Astrocyte (in vitro differentiated cells and primary cell): ENCODE results near the gene MAVS. TPM values are rescaled to one million over a fixed set of nuclear protein-coding genes. Genes with fewer than 3 reads are reported as not detected.

ENCODE experiments used
- DNase-seq: peaks from one replicate; pipeline ENCODE4 v3.0.0-alpha.2; 2010; ENCODE audit warnings: low read depth
- FAIRE-seq: peaks from 2 replicates; lab custom pipeline; 2011; peaks lifted over from hg19 to GRCh38; lab: Jason Lieb, UNC
- H2AFZ ChIP-seq: 2 replicates; pipeline ENCODE4 v1.6.0; 2012; ENCODE audit warnings: low read depth, low read length, inconsistent platforms
- H3K27ac ChIP-seq: 2 replicates; pipeline ENCODE4 v1.5.1; 2011; ENCODE audit warnings: low read depth, low read length, inconsistent platforms
- H3K27me3 ChIP-seq: 2 replicates; pipeline ENCODE4 v1.6.0; 2011; ENCODE audit warnings: low read length, inconsistent platforms; ENCODE audit not compliant: insufficient read depth
- H3K36me3 ChIP-seq: 2 replicates; pipeline ENCODE4 v1.5.1; 2011; ENCODE audit warnings: low read length, inconsistent platforms; ENCODE audit not compliant: insufficient read depth
- H3K4me1 ChIP-seq: 2 replicates; pipeline ENCODE4 v1.5.1; 2011; ENCODE audit warnings: low read length, inconsistent platforms; ENCODE audit not compliant: insufficient read depth
- H3K4me2 ChIP-seq: 2 replicates; pipeline ENCODE4 v1.6.0; 2012; ENCODE audit warnings: low read length, inconsistent platforms
- H3K4me3 ChIP-seq: 2 replicates; pipeline ENCODE4 v1.5.1; 2011; ENCODE audit warnings: low read depth, mild to moderate bottlenecking, low read length, inconsistent platforms; ENCODE audit not compliant: insufficient read depth
- H3K79me2 ChIP-seq: 2 replicates; pipeline ENCODE4 v1.6.0; 2012; ENCODE audit warnings: mild to moderate bottlenecking, low read length, inconsistent platforms; ENCODE audit not compliant: insufficient read depth
- H3K9ac ChIP-seq: 2 replicates; pipeline ENCODE4 v1.6.0; 2012; ENCODE audit warnings: mild to moderate bottlenecking, low read length, inconsistent platforms
- H3K9me3 ChIP-seq: 2 replicates; pipeline ENCODE4 v1.5.1; 2012; ENCODE audit warnings: low read depth, mild to moderate bottlenecking, low read length, inconsistent platforms; ENCODE audit not compliant: insufficient read depth
- H4K20me1 ChIP-seq: 2 replicates; pipeline ENCODE4 v1.6.0; 2012; ENCODE audit warnings: low read length, inconsistent platforms; ENCODE audit not compliant: insufficient read depth
- H3K27ac Mint-ChIP-seq: one replicate; pipeline ENCODE4 v1.8.0; 2021; ENCODE audit warnings: mild to moderate bottlenecking, mixed read lengths; ENCODE audit not compliant: unreplicated experiment
- H3K27me3 Mint-ChIP-seq: one replicate; pipeline ENCODE4 v1.8.0; 2021; ENCODE audit warnings: low read depth, mixed read lengths; ENCODE audit not compliant: unreplicated experiment
- H3K36me3 Mint-ChIP-seq: one replicate; pipeline ENCODE4 v1.8.0; 2021; ENCODE audit warnings: low read depth, mixed read lengths; ENCODE audit not compliant: unreplicated experiment
- H3K4me1 Mint-ChIP-seq: one replicate; pipeline ENCODE4 v1.8.0; 2021; ENCODE audit warnings: low read depth, mixed read lengths; ENCODE audit not compliant: unreplicated experiment
- H3K4me3 Mint-ChIP-seq: one replicate; pipeline ENCODE4 v1.8.0; 2021; ENCODE audit warnings: mild to moderate bottlenecking, moderate library complexity, mixed read lengths; ENCODE audit not compliant: unreplicated experiment
- H3K9me3 Mint-ChIP-seq: one replicate; pipeline ENCODE4 v1.8.0; 2021; ENCODE audit warnings: mild to moderate bottlenecking, mixed read lengths; ENCODE audit not compliant: unreplicated experiment
- CTCF ChIP-seq: IDR thresholded peaks from 2 replicates; pipeline ENCODE4 v1.5.1; 2011; ENCODE audit warnings: low read depth, mild to moderate bottlenecking, inconsistent platforms, low read length, moderate library complexity; ENCODE audit not compliant: insufficient read depth
- EZH2 ChIP-seq: IDR thresholded peaks from 2 replicates; pipeline ENCODE4 v1.6.1; 2012; ENCODE audit warnings: mild to moderate bottlenecking, low read length, inconsistent platforms; ENCODE audit not compliant: insufficient read depth
- total RNA-seq: library from RNA; stranded (reverse); gene quantifications from 2 replicates; pipeline ENCODE4 v1.2.1, GENCODE V29; 2021

Gene MAVS
- total RNA-seq, 1 donor from 2014 or later, result 42.1 TPM

- Histone ChIP-seq H3K9ac (no peak overlapping the region), H3K79me2 (no peaks in the 10 kb centered on the region), H4K20me1 (peaks cover 29% of the 10 kb centered on the region), H3K4me2 (no peak overlapping the region), H3K4me3 (no peak overlapping the region), H3K36me3 (peaks cover 13% of the 10 kb centered on the region), H3K27ac (no peak overlapping the region), H3K4me1 (no peaks in the 10 kb centered on the region), H3K9me3 (no peaks in the 10 kb centered on the region), H2AFZ (no peak overlapping the region), H3K27me3 (no peaks in the 10 kb centered on the region)
- H3K9me3 Mint-ChIP-seq, result no peaks in the 10 kb centered on the region
- no peak overlapping the region for H3K27ac Mint-ChIP-seq
- DNase-seq (no peak), FAIRE-seq (no peak)
- no peaks in the 10 kb centered on the region for H3K27me3 Mint-ChIP-seq
- H3K4me3 Mint-ChIP-seq, result no peak overlapping the region
- H3K4me1 Mint-ChIP-seq, result peaks cover 9% of the 10 kb centered on the region
- peaks cover 33% of the 10 kb centered on the region for H3K36me3 Mint-ChIP-seq
- TF ChIP-seq EZH2, result no peak
- TF ChIP-seq CTCF, result no peak
These were observed 25.1 kb downstream of the MAVS start for GRCh38 chr20:3871550-3872265.

GRCh38 chr20:3873507-3873906, 26.9 kb downstream of the MAVS start:
- peaks cover 30% of the 10 kb centered on the region for H4K20me1 ChIP-seq

More at GRCh38 chr20:3873507-3873906, 26.9 kb downstream of the MAVS start:
- H3K9me3 Mint-ChIP-seq, result no peaks in the 10 kb centered on the region
- Histone ChIP-seq H3K9ac (no peak overlapping the region), H3K4me1 (peaks cover 3% of the 10 kb centered on the region), H3K4me3 (no peak overlapping the region), H3K4me2 (no peak overlapping the region), H3K79me2 (no peaks in the 10 kb centered on the region), H3K27me3 (no peaks in the 10 kb centered on the region), H2AFZ (no peak overlapping the region), H3K36me3 (peaks cover 10% of the 10 kb centered on the region), H3K9me3 (no peaks in the 10 kb centered on the region), H3K27ac (no peak overlapping the region)
- DNase-seq, result no peak
- H3K4me1 Mint-ChIP-seq, result peaks cover 11% of the 10 kb centered on the region
- FAIRE-seq, result no peak
- no peak overlapping the region for H3K4me3 Mint-ChIP-seq
- TF ChIP-seq CTCF (no peak), EZH2 (no peak)
- peaks cover 29% of the 10 kb centered on the region for H3K36me3 Mint-ChIP-seq
- H3K27me3 Mint-ChIP-seq, result no peaks in the 10 kb centered on the region
- H3K27ac Mint-ChIP-seq, result no peak overlapping the region
